ENCODE measurements around the gene FAM227B.

DNA sequence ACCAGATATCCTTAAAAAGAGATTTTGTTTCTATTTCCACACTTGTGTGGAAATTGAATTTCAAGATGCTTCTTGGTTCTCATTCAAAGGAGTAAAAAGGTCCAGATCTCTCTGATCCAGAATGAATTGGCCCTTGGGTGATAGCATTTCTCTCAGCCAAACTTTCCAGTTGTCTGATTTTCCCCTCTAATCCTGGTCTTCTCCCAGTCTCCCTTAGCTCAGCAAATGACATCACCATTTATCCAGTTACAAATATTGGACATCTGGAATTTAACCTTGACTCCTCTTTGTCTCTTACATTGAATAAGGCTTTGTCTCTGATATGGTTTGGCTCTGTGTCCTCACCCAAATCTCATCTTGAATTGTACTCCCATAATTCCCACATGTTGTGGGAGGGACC, 207.8 kb downstream of the FAM227B start:
- TF ChIP-seq, protein P1, sequence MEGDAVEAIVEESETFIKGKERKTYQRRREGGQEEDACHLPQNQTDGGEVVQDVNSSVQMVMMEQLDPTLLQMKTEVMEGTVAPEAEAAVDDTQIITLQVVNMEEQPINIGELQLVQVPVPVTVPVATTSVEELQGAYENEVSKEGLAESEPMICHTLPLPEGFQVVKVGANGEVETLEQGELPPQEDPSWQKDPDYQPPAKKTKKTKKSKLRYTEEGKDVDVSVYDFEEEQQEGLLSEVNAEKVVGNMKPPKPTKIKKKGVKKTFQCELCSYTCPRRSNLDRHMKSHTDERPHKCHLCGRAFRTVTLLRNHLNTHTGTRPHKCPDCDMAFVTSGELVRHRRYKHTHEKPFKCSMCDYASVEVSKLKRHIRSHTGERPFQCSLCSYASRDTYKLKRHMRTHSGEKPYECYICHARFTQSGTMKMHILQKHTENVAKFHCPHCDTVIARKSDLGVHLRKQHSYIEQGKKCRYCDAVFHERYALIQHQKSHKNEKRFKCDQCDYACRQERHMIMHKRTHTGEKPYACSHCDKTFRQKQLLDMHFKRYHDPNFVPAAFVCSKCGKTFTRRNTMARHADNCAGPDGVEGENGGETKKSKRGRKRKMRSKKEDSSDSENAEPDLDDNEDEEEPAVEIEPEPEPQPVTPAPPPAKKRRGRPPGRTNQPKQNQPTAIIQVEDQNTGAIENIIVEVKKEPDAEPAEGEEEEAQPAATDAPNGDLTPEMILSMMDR (conservative IDR thresholded peaks at IDR 0.05; ENCODE audit: low read length) = no peak
- no peak for TF ChIP-seq EZH2phosphoT487 (IDR thresholded peaks at IDR 0.05; ENCODE audit: borderline replicate concordance)

Data from Loucy (cell line).